Fibroblast of pulmonary artery (primary cell): ENCODE data around the gene TAS2R1.

Experiments used
- DNase-seq: peaks from one replicate; pipeline ENCODE4 v3.0.0-alpha.2; 2010; ENCODE audit warnings: low read depth
- H3K4me3 ChIP-seq: replicated peaks from 2 replicates; pipeline ENCODE4 v1.5.1; 2011; ENCODE audit warnings: low read depth, mild to moderate bottlenecking, control low read depth, low read length, moderate library complexity
- CTCF ChIP-seq: IDR thresholded peaks from 2 replicates; pipeline ENCODE4 v1.5.1; 2011; ENCODE audit warnings: mild to moderate bottlenecking, control low read depth, low read length, inconsistent platforms; ENCODE audit errors: missing control alignments

Gene TAS2R1

DNA sequence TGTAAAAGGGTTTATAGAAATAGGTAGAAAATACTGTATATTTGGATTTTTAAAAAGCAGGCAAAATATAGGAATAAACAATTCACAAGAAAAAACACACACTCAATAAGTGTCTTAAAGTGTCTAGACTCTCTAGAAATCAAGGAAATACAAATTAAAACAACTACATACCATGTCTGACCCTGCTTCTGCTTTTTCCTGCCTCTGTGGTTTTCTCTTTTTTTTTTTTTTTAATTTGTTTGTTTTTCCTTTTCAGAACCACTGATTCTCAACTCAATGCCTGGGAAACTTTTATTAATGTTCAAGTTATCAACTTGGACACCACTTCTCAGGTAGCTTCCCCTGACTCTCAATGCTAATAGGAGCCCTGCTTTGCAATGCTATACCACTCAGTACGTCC lies 25.5 kb upstream of the TAS2R1 start:
- no peak for DNase-seq
- TF ChIP-seq CTCF: no peak

DNA sequence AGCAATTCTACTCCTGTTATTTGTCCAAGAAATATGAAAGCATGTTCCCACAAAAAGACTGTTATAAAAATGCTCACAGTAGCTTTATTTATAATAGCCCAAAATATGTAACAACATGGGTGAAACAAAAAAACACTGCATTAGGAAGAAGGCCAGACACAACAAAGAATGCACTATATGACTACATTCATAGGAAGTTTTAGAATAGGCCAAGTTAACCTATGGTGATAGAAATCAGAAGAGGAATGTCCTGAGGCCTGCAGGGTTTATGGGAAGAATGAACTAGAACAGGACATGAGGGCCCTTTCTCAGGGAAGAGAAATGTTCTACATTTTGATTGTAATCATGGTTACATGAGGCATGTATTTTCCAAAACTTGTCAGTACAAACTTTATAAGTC lies 24.7 kb upstream of the TAS2R1 start:
- no peak for TF ChIP-seq CTCF
- H3K4me3 ChIP-seq: no peak overlapping the region
- DNase-seq: peak; percentile 81

More for the DNA sequence above, 25.5 kb upstream of the TAS2R1 start:
- no peak overlapping the region for H3K4me3 ChIP-seq

DNA sequence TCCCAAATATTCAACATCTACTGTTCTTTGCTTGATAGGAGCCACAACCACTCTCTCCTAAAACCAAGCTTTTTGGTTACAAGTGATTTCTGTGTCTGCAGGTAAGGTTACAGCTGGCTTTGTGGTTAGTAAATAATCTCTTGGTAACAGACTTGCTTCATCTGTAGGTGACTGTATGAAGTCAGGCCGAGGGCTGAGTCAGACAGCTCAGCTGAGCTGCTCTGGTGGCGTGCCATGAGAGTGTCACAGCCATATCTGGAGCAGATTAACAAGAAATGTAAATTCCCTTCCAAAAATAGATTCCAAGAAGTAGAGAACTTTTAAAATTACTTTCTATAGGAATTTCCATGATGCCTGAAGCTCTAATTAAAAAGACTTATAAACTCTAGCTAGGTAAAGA lies 23.7 kb upstream of the TAS2R1 start:
- DNase-seq: peak; percentile 95
- no peak overlapping the region for H3K4me3 ChIP-seq
- TF ChIP-seq CTCF: no peak

- no peak for TF ChIP-seq CTCF
- peak; percentile 33 for DNase-seq
- H3K4me3 ChIP-seq: no peak overlapping the region
These were observed 22.9 kb upstream of the TAS2R1 start for GRCh38 chr5:9653061-9653460.

GRCh38 chr5:9652295-9652694 lies 22.1 kb upstream of the TAS2R1 start:
- no peak overlapping the region for H3K4me3 ChIP-seq
- DNase-seq: no peak
- TF ChIP-seq CTCF: no peak

DNA sequence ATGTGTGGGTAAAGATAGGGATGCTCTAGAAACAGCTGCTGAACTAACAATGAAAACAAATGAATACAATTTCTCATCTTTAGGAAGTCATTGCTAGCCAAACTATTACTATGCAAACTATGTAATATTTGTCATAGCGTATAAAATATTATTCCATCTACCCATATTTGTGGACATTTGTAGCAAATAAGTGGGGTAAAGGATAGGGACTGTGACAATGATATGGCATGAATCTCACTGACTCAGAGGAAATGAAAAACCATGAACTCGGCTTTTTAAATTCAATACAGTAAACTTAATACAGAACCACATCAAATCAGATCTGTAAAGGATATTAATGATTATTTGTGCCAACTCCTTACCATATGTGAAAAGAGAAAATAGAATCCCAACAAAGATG lies 16.7 kb upstream of the TAS2R1 start:
- no peak for DNase-seq
- H3K4me3 ChIP-seq: no peak overlapping the region
- no peak for TF ChIP-seq CTCF

DNA sequence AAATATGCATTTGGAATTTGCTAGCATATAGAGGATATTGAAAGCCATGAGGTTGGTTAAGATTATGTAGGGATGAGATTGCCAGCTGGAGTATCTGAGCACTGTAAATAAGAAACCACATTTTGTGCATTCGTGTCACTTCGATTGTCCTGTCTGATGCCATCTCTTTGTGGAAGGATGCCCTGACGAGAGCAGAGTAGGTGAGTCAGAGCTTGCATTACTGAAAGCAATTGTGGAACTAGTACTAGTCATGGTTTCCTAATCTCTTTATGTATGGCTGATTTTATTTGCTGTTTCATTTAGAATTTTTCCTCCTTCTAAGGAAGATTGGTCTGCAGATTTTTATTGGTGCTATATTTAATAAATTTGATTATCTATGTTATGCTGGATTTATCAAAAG lies 14.5 kb upstream of the TAS2R1 start:
- H3K4me3 ChIP-seq: no peak overlapping the region
- no peak for TF ChIP-seq CTCF
- peak; percentile 59 for DNase-seq
